Skeletal muscle tissue (tissue), 4 donors: ENCODE results near the gene SYT7. TPM values are rescaled to one million over a fixed set of nuclear protein-coding genes. Genes with fewer than 3 reads are reported as not detected.

Source experiments
- H3K27ac ChIP-seq: one replicate; pipeline ENCODE4 v1.7.0; 2013; ENCODE audit warnings: mild to moderate bottlenecking, low read depth, low read length, inconsistent platforms
- H3K27me3 ChIP-seq, 3 donors: one replicate each; pipeline ENCODE4 v1.7.0; 2013; ENCODE audit warnings: low read length in 3 of 3; ENCODE audit not compliant: control insufficient read depth in 3 of 3, insufficient read depth in 3 of 3
- H3K36me3 ChIP-seq, 3 donors: one replicate each; pipeline ENCODE4 v1.7.0; 2013; ENCODE audit warnings: low read length in 3 of 3; ENCODE audit not compliant: control insufficient read depth in 3 of 3, insufficient read depth in 3 of 3
- H3K4me1 ChIP-seq, 3 donors: one replicate each; pipeline ENCODE4 v1.7.0; 2013; ENCODE audit warnings: low read length in 3 of 3, mild to moderate bottlenecking in 3 of 3; ENCODE audit not compliant: control insufficient read depth in 3 of 3, insufficient read depth in 3 of 3
- H3K4me3 ChIP-seq, 3 donors: one replicate each; pipeline ENCODE4 v1.7.0; 2013; ENCODE audit warnings: low read length in 3 of 3
- H3K9ac ChIP-seq, 3 donors: one replicate each; pipeline ENCODE4 v1.7.0; 2013; ENCODE audit warnings: low read length in 3 of 3, mild to moderate bottlenecking in 3 of 3, moderate library complexity in 2 of 3, low read depth in 1 of 3
- H3K9me3 ChIP-seq, 3 donors: one replicate each; pipeline ENCODE4 v1.7.0; 2013; ENCODE audit warnings: low read length in 3 of 3; ENCODE audit not compliant: control insufficient read depth in 3 of 3
- total RNA-seq: library from RNA; depleted of rRNA; stranded (reverse); fragments of >200 nt; gene quantifications from one replicate; pipeline ENCODE4 v1.2.3, GENCODE V29; 2014
- donor health status: Osteomylitis.

The SYT7 gene
- total RNA-seq, 1 donor from 2014 or later, result 1.6 TPM

GRCh38 chr11:61574611-61575010, 6.3 kb downstream of the SYT7 start:
- Histone ChIP-seq H3K36me3 (no peaks in the 10 kb centered on the region), H3K4me1 (no peaks in the 10 kb centered on the region), H3K27ac (no peak overlapping the region), H3K9ac (no peak overlapping the region), H3K4me3 (no peak overlapping the region), H3K27me3 (peaks cover 17 to 21% (median 19%) of the 10 kb centered on the region in 3 donors), H3K9me3 (no peaks in the 10 kb centered on the region)

- Histone ChIP-seq H3K27ac (no peak overlapping the region), H3K9ac (no peak overlapping the region), H3K27me3 (peaks cover 23 to 34% (median 27%) of the 10 kb centered on the region in 3 donors), H3K4me3 (no peak overlapping the region), H3K4me1 (no peaks in the 10 kb centered on the region), H3K36me3 (no peaks in the 10 kb centered on the region), H3K9me3 (no peaks in the 10 kb centered on the region)
These were observed 8.0 kb downstream of the SYT7 start for GRCh38 chr11:61572913-61573312.

- Histone ChIP-seq H3K9ac (no peak overlapping the region), H3K27me3 (peaks cover 23 to 34% (median 27%) of the 10 kb centered on the region in 3 donors), H3K4me3 (no peak overlapping the region), H3K27ac (no peak overlapping the region), H3K9me3 (no peaks in the 10 kb centered on the region), H3K36me3 (no peaks in the 10 kb centered on the region), H3K4me1 (no peaks in the 10 kb centered on the region)
These were observed 9.0 kb downstream of the SYT7 start for GRCh38 chr11:61571869-61572268.

GRCh38 chr11:61571337-61571736, 9.5 kb downstream of the SYT7 start:
- Histone ChIP-seq H3K4me3 (no peak overlapping the region), H3K4me1 (no peaks in the 10 kb centered on the region), H3K27me3 (peaks cover 23 to 34% (median 27%) of the 10 kb centered on the region in 3 donors), H3K9me3 (no peaks in the 10 kb centered on the region), H3K27ac (no peak overlapping the region), H3K9ac (no peak overlapping the region), H3K36me3 (no peaks in the 10 kb centered on the region)

- Histone ChIP-seq H3K36me3 (no peaks in the 10 kb centered on the region), H3K27me3 (peaks cover 27 to 34% (median 30%) of the 10 kb centered on the region in 3 donors), H3K9me3 (no peaks in the 10 kb centered on the region), H3K27ac (no peak overlapping the region), H3K9ac (no peak overlapping the region), H3K4me3 (no peak overlapping the region), H3K4me1 (no peaks in the 10 kb centered on the region)
These were observed 11.2 kb downstream of the SYT7 start for GRCh38 chr11:61569701-61570100.

GRCh38 chr11:61569018-61569417, 11.9 kb downstream of the SYT7 start:
- no peak overlapping the region for H3K27ac ChIP-seq
- no peak overlapping the region for H3K9ac ChIP-seq
- peaks cover 29 to 34% (median 31%) of the 10 kb centered on the region in 3 donors for H3K27me3 ChIP-seq
- H3K4me1 ChIP-seq, result no peaks in the 10 kb centered on the region
- no peak overlapping the region for H3K4me3 ChIP-seq
- no peaks in the 10 kb centered on the region for H3K9me3 ChIP-seq
- H3K36me3 ChIP-seq, result no peaks in the 10 kb centered on the region

- H3K4me3 ChIP-seq, result no peak overlapping the region
- H3K36me3 ChIP-seq, result no peaks in the 10 kb centered on the region
- H3K9me3 ChIP-seq, result no peaks in the 10 kb centered on the region
- no peak overlapping the region for H3K9ac ChIP-seq
- H3K27ac ChIP-seq, result no peak overlapping the region
- H3K27me3 ChIP-seq, result peaks cover 26 to 34% (median 31%) of the 10 kb centered on the region in 3 donors
- no peaks in the 10 kb centered on the region for H3K4me1 ChIP-seq
These were observed 13.4 kb downstream of the SYT7 start for GRCh38 chr11:61567286-61568061.

- H3K4me3 ChIP-seq, result no peak overlapping the region
- no peak overlapping the region for H3K9ac ChIP-seq
- no peak overlapping the region for H3K27ac ChIP-seq
- H3K4me1 ChIP-seq, result no peaks in the 10 kb centered on the region
- no peaks in the 10 kb centered on the region for H3K9me3 ChIP-seq
- H3K27me3 ChIP-seq, result peaks cover 22 to 25% (median 23%) of the 10 kb centered on the region in 3 donors
- no peaks in the 10 kb centered on the region for H3K36me3 ChIP-seq
These were observed 15.8 kb downstream of the SYT7 start for GRCh38 chr11:61564936-61565696.

GRCh38 chr11:61560751-61561150, 20.1 kb downstream of the SYT7 start:
- Histone ChIP-seq H3K27ac (no peak overlapping the region), H3K9ac (no peak overlapping the region), H3K4me3 (no peak overlapping the region), H3K9me3 (no peaks in the 10 kb centered on the region), H3K4me1 (no peaks in the 10 kb centered on the region), H3K36me3 (no peaks in the 10 kb centered on the region), H3K27me3 (peaks cover 21 to 32% (median 31%) of the 10 kb centered on the region in 3 donors)

- H3K27me3 ChIP-seq, result peaks cover 50 to 58% (median 52%) of the 10 kb centered on the region in 3 donors
- H3K27ac ChIP-seq, result no peak overlapping the region
- no peak overlapping the region for H3K9ac ChIP-seq
- no peaks in the 10 kb centered on the region for H3K36me3 ChIP-seq
- no peaks in the 10 kb centered on the region for H3K9me3 ChIP-seq
- peaks cover 0 to 13% (median 12%) of the 10 kb centered on the region in 3 donors for H3K4me1 ChIP-seq
- H3K4me3 ChIP-seq, result no peak overlapping the region
These were observed 24.3 kb downstream of the SYT7 start for GRCh38 chr11:61556621-61557020.
